Sigmoid colon (tissue), 4 donors: ENCODE data around the gene SAP30BP.

Experiments used
- EP300 ChIP-seq, 4 donors: sonication (generic); formaldehyde crosslinking; IDR thresholded peaks; one replicate each; pipeline ENCODE4 v1.6.1; 2017; ENCODE audit warnings: antibody characterized with exemption in 4 of 4
- POLR2A ChIP-seq, 2 donors: fragments of 450-650 bp; IDR thresholded peaks; one replicate each; pipeline ENCODE4 v1.6.1; 2016; ENCODE audit warnings: antibody characterized with exemption in 2 of 2, mild to moderate bottlenecking in 2 of 2, moderate library complexity in 2 of 2
- TF ChIP-seq, protein P1 (sequence below), 4 experiments: fragments of 450-650 bp in 3 of 4; fragments of 200-600 bp in 1 of 4; IDR thresholded peaks; one replicate each; pipeline ENCODE4 v1.5.1; 2016 to 2019; ENCODE audit warnings: antibody characterized with exemption in 4 of 4, mild to moderate bottlenecking in 3 of 4, moderate library complexity in 2 of 4

DNA sequence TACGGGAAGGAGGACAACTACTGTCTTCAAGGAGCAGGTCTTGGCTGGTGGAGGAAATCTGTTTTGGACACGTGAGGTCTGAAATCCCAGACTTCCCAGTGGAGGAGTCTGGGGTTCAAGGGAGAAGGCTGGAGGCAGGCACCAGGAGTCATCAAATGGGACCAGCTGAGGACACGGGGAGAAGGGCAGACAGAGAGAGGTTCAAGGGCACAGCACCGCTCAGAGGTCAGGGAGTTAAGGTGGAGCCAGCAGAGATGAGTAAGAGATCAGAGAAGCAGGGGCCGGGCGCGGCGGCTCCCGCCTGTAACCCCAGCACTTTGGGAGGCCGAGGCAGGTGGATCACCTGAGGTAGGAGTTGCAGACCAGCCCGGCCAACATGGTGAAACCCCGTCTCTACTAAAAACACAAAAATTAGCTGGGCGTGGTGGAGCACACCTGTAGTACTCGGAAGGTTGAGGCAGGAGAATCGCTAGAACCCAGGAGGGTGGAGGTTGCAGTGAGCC lies 44.3 kb upstream of the SAP30BP start:
- TF ChIP-seq, protein P1, sequence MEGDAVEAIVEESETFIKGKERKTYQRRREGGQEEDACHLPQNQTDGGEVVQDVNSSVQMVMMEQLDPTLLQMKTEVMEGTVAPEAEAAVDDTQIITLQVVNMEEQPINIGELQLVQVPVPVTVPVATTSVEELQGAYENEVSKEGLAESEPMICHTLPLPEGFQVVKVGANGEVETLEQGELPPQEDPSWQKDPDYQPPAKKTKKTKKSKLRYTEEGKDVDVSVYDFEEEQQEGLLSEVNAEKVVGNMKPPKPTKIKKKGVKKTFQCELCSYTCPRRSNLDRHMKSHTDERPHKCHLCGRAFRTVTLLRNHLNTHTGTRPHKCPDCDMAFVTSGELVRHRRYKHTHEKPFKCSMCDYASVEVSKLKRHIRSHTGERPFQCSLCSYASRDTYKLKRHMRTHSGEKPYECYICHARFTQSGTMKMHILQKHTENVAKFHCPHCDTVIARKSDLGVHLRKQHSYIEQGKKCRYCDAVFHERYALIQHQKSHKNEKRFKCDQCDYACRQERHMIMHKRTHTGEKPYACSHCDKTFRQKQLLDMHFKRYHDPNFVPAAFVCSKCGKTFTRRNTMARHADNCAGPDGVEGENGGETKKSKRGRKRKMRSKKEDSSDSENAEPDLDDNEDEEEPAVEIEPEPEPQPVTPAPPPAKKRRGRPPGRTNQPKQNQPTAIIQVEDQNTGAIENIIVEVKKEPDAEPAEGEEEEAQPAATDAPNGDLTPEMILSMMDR (IDR thresholded peaks at IDR 0.05): no peak
- TF ChIP-seq EP300 (IDR thresholded peaks at IDR 0.05) (no peak), POLR2A (IDR thresholded peaks at IDR 0.05) (no peak)
